Measurements from ENCODE around the gene ASMTL.

GRCh38 chrX:1466971-1467561 is 14.4 kb upstream of the ASMTL start:
- TF ChIP-seq, protein P1, sequence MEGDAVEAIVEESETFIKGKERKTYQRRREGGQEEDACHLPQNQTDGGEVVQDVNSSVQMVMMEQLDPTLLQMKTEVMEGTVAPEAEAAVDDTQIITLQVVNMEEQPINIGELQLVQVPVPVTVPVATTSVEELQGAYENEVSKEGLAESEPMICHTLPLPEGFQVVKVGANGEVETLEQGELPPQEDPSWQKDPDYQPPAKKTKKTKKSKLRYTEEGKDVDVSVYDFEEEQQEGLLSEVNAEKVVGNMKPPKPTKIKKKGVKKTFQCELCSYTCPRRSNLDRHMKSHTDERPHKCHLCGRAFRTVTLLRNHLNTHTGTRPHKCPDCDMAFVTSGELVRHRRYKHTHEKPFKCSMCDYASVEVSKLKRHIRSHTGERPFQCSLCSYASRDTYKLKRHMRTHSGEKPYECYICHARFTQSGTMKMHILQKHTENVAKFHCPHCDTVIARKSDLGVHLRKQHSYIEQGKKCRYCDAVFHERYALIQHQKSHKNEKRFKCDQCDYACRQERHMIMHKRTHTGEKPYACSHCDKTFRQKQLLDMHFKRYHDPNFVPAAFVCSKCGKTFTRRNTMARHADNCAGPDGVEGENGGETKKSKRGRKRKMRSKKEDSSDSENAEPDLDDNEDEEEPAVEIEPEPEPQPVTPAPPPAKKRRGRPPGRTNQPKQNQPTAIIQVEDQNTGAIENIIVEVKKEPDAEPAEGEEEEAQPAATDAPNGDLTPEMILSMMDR (IDR thresholded peaks at IDR 0.05): no peak
- TF ChIP-seq POLR2A (IDR thresholded peaks at IDR 0.05): no peak

All from right lobe of liver (tissue), 4 donors.